Colonic mucosa (tissue), 4 donors: ENCODE results near the gene RPS8. TPM values are rescaled to one million over a fixed set of nuclear protein-coding genes. Genes with fewer than 3 reads are reported as not detected.
"Not testable (repeated sequence)": the region's sequence is repeated elsewhere in the genome, so short reads cannot be mapped to it uniquely, and the experiment has no call there.

ENCODE experiments used
- DNase-seq: peaks from one replicate; pipeline ENCODE4 v3.0.0-alpha.2; 2020
- H3K27ac ChIP-seq: fragments of 200-600 bp; one replicate; pipeline ENCODE4 v1.8.0; 2021
- H3K27me3 ChIP-seq: fragments of 200-600 bp; one replicate; pipeline ENCODE4 v1.8.0; 2021
- H3K36me3 ChIP-seq: fragments of 200-600 bp; one replicate; pipeline ENCODE4 v1.8.0; 2021
- H3K4me1 ChIP-seq: fragments of 200-600 bp; one replicate; pipeline ENCODE4 v1.8.0; 2021; ENCODE audit warnings: mild to moderate bottlenecking
- H3K4me3 ChIP-seq: fragments of 200-600 bp; one replicate; pipeline ENCODE4 v1.8.0; 2021
- H3K9ac ChIP-seq, 2 donors: one replicate each; pipeline ENCODE4 v1.7.0; 2013; ENCODE audit warnings: control low read depth in 2 of 2, low read depth in 2 of 2, low read length in 2 of 2
- H3K9me3 ChIP-seq: fragments of 200-600 bp; one replicate; pipeline ENCODE4 v1.8.0; 2021
- CTCF ChIP-seq: fragments of 200-600 bp; IDR thresholded peaks from one replicate; pipeline ENCODE4 v1.8.0; 2022; ENCODE audit warnings: antibody characterized with exemption, mild to moderate bottlenecking
- intact Hi-C: fragments of 100-400 bp; cut with DNase I; formaldehyde crosslinking; loops from one replicate; pipeline ENCODE4 v1.14.1; 2022
- total RNA-seq, 2 donors: library from RNA; stranded (reverse); fragmentation: NEBNext Ultra II Directional in 1 of 2; extraction: Animal tissue kit (Norgen Biotek cat#: 25700) in 1 of 2; gene quantifications; one replicate each; pipeline ENCODE4 v1.2.1, GENCODE V29; 2021
- donor health status: healthy.
- donor health status: DM: no; HTN: no; CAD: no.
- donor health status: DM: no; HTN: no; CAD: no.

RPS8 gene
- 1,000 to 10,000 TPM; 1,574 to 1,589 TPM for total RNA-seq

GRCh38 chr1:44775078-44775929, at the start of gene RPS8:
RPS8 (plus strand) TSS chr1:44775540; CDS start chr1:44775597, 57 bp downstream.
- Histone ChIP-seq H3K4me3 (peak within 1 kb of the TSS; percentile 70), H3K9me3 (no peaks in the 10 kb centered on the region), H3K4me1 (peaks cover 6% of the 10 kb centered on the region), H3K36me3 (peaks cover 19% of the 10 kb centered on the region), H3K27me3 (no peaks in the 10 kb centered on the region), H3K9ac (peak within 1 kb of the TSS; percentile 92 to 95), H3K27ac (peak within 1 kb of the TSS; percentile 81)
- DNase-seq: peak; percentile 95
- intact Hi-C loops: no loop called here
- TF ChIP-seq CTCF: no peak

- intact Hi-C loops: no loop called here
- no peaks in the 10 kb centered on the region for H3K27me3 ChIP-seq
Measured at GRCh38 chr1:44730741-44731512, 44.4 kb upstream of the RPS8 start, which contains the start of gene RNU5D-1. RNU5D-1 (minus strand) TSS chr1:44731170.

GRCh38 chr1:44733365-44733764, 42.0 kb upstream of the RPS8 start:
- Histone ChIP-seq H3K9ac (no peak overlapping the region), H3K4me3 (no peak overlapping the region), H3K27ac (no peak overlapping the region), H3K9me3 (no peaks in the 10 kb centered on the region), H3K4me1 (no peaks in the 10 kb centered on the region), H3K36me3 (no peaks in the 10 kb centered on the region), H3K27me3 (no peaks in the 10 kb centered on the region)
- TF ChIP-seq CTCF: no peak
- no peak for DNase-seq
- intact Hi-C loops: no loop called here

More at GRCh38 chr1:44730741-44731512, 44.4 kb upstream of the RPS8 start, which contains the start of gene RNU5D-1:
- Histone ChIP-seq H3K4me1 (no peaks in the 10 kb centered on the region), H3K36me3 (no peaks in the 10 kb centered on the region), H3K4me3 (peak within 1 kb of the TSS; percentile 23), H3K27ac (peak within 1 kb of the TSS; percentile 89), H3K9ac (peak within 1 kb of the TSS in 1 of 2 donors; percentile 63), H3K9me3 (no peaks in the 10 kb centered on the region)
- peak; percentile 90 for TF ChIP-seq CTCF
- DNase-seq: peak; percentile 98

GRCh38 chr1:44733784-44734183, 41.6 kb upstream of the RPS8 start:
- Histone ChIP-seq H3K4me3 (no peak overlapping the region), H3K27ac (no peak overlapping the region), H3K27me3 (no peaks in the 10 kb centered on the region), H3K9ac (no peak overlapping the region), H3K9me3 (no peaks in the 10 kb centered on the region), H3K4me1 (no peaks in the 10 kb centered on the region), H3K36me3 (no peaks in the 10 kb centered on the region)
- DNase-seq: no peak
- no peak for TF ChIP-seq CTCF
- intact Hi-C loops: no loop called here

GRCh38 chr1:44735992-44736391, 39.3 kb upstream of the RPS8 start:
- Histone ChIP-seq H3K4me3 (no peak overlapping the region), H3K27ac (no peak overlapping the region), H3K36me3 (no peaks in the 10 kb centered on the region), H3K4me1 (peaks cover 5% of the 10 kb centered on the region), H3K9ac (no peak overlapping the region), H3K27me3 (no peaks in the 10 kb centered on the region), H3K9me3 (no peaks in the 10 kb centered on the region)
- no peak for TF ChIP-seq CTCF
- no peak for DNase-seq
- intact Hi-C loops: no loop called here

GRCh38 chr1:44738953-44739306, 36.4 kb upstream of the RPS8 start:
- H3K4me3 ChIP-seq: peak overlapping the region; percentile 50
- H3K27ac ChIP-seq: peak overlapping the region; percentile 87
- H3K4me1 ChIP-seq, H3K9me3 ChIP-seq, H3K27me3 ChIP-seq, intact Hi-C loops, DNase-seq, H3K36me3 ChIP-seq: not testable (repeated sequence)
- H3K9ac ChIP-seq: peak overlapping the region; percentile 31 to 82
